ENCODE data around the gene TTC39C. TPM values are rescaled to one million over a fixed set of nuclear protein-coding genes. Genes with fewer than 3 reads are reported as not detected.

The TTC39C gene
- total RNA-seq, 2 experiments from 2014 or later = 48.9 to 49.0 TPM

GRCh38 chr18:24043403-24043802 lies 28.8 kb downstream of the TTC39C start:
- no peaks in the 10 kb centered on the region for H3K36me3 Mint-ChIP-seq
- intact Hi-C loops (cut with micrococcal nuclease) = no loop called here
- H3K27me3 Mint-ChIP-seq = no peaks in the 10 kb centered on the region
- no peaks in the 10 kb centered on the region for H3K9me3 Mint-ChIP-seq
- peaks cover 69% of the 10 kb centered on the region for H3K4me1 Mint-ChIP-seq (ENCODE audit: low read depth)
- no peak overlapping the region for H3K27ac Mint-ChIP-seq
- H3K4me3 Mint-ChIP-seq = no peak overlapping the region
- DNase-seq = no peak
- POLR2A ChIA-PET = interaction anchor here (1.1 kb wide), 1 partner anchor 12 kb away, joined by 3 read pairs; no protein-coding TSS in a partner anchor
- CTCF ChIA-PET = interaction anchor here (0.7 to 1.1 kb wide), 2 partner anchors 124 to 299 kb away, joined by 3 to 4 read pairs; no protein-coding TSS in a partner anchor

GRCh38 chr18:24048261-24048660 lies 33.7 kb downstream of the TTC39C start:
- peaks cover 67% of the 10 kb centered on the region for H3K4me1 Mint-ChIP-seq (ENCODE audit: low read depth)
- no peaks in the 10 kb centered on the region for H3K27me3 Mint-ChIP-seq
- H3K27ac Mint-ChIP-seq = no peak overlapping the region
- intact Hi-C loops (cut with micrococcal nuclease) = loop anchor here (2.0 kb wide), 1 partner anchor 15 kb away; no protein-coding TSS in a partner anchor
- no peak overlapping the region for H3K4me3 Mint-ChIP-seq
- DNase-seq = no peak
- H3K9me3 Mint-ChIP-seq = no peaks in the 10 kb centered on the region
- CTCF ChIA-PET = no interaction called here
- POLR2A ChIA-PET = no interaction called here
- no peaks in the 10 kb centered on the region for H3K36me3 Mint-ChIP-seq

- Mint-ChIP-seq H3K27ac (peak overlapping the region; percentile 65), H3K27me3 (no peaks in the 10 kb centered on the region), H3K9me3 (no peaks in the 10 kb centered on the region), H3K4me1 (ENCODE audit: low read depth) (peaks cover 67% of the 10 kb centered on the region), H3K36me3 (no peaks in the 10 kb centered on the region), H3K4me3 (no peak overlapping the region)
- no peak for DNase-seq
- ChIA-PET CTCF (no interaction called here), POLR2A (no interaction called here)
- intact Hi-C loops (cut with micrococcal nuclease) = loop anchor here (2.0 kb wide), 1 partner anchor 16 kb away; no protein-coding TSS in a partner anchor
These were observed 34.6 kb downstream of the TTC39C start for GRCh38 chr18:24049142-24049541.

GRCh38 chr18:24051031-24051947 lies 36.7 kb downstream of the TTC39C start:
- POLR2A ChIA-PET = interaction anchor here (1.1 kb wide), 2 partner anchors 10 to 30 kb away, joined by 3 read pairs; no protein-coding TSS in a partner anchor
- Mint-ChIP-seq H3K9me3 (no peaks in the 10 kb centered on the region), H3K4me3 (peak overlapping the region; percentile 36), H3K36me3 (no peaks in the 10 kb centered on the region), H3K4me1 (ENCODE audit: low read depth) (peaks cover 78% of the 10 kb centered on the region), H3K27me3 (no peaks in the 10 kb centered on the region), H3K27ac (peak overlapping the region; percentile 88)
- no peak for DNase-seq
- CTCF ChIA-PET = interaction anchor here (0.9 kb wide), 1 partner anchor 31 kb away, joined by 3 read pairs; no protein-coding TSS in a partner anchor
- intact Hi-C loops (cut with micrococcal nuclease) = no loop called here

GRCh38 chr18:24052053-24052452 lies 37.5 kb downstream of the TTC39C start:
- no peaks in the 10 kb centered on the region for H3K9me3 Mint-ChIP-seq
- H3K27ac Mint-ChIP-seq = peak overlapping the region; percentile 88
- ChIA-PET POLR2A (no interaction called here), CTCF (interaction anchor here (0.9 kb wide), 1 partner anchor 30 kb away, joined by 3 read pairs; no protein-coding TSS in a partner anchor)
- H3K27me3 Mint-ChIP-seq = no peaks in the 10 kb centered on the region
- H3K4me3 Mint-ChIP-seq = no peak overlapping the region
- intact Hi-C loops (cut with micrococcal nuclease) = no loop called here
- no peaks in the 10 kb centered on the region for H3K36me3 Mint-ChIP-seq
- peaks cover 84% of the 10 kb centered on the region for H3K4me1 Mint-ChIP-seq (ENCODE audit: low read depth)
- no peak for DNase-seq

GRCh38 chr18:24053211-24053610 lies 38.7 kb downstream of the TTC39C start:
- intact Hi-C loops (cut with micrococcal nuclease) = no loop called here
- Mint-ChIP-seq H3K4me3 (no peak overlapping the region), H3K9me3 (peaks cover 3% of the 10 kb centered on the region), H3K27ac (peak overlapping the region; percentile 20), H3K27me3 (no peaks in the 10 kb centered on the region), H3K36me3 (peaks cover 7% of the 10 kb centered on the region), H3K4me1 (ENCODE audit: low read depth) (peaks cover 86% of the 10 kb centered on the region)
- POLR2A ChIA-PET = interaction anchor here (1.0 to 1.2 kb wide), 2 partner anchors 20 to 34 kb away, joined by 3 read pairs; no protein-coding TSS in a partner anchor
- DNase-seq = no peak
- CTCF ChIA-PET = interaction anchor here (1.0 to 1.2 kb wide), 2 partner anchors 88 to 110 kb away, joined by 3 to 4 read pairs; no protein-coding TSS in a partner anchor

GRCh38 chr18:24054130-24054529 lies 39.6 kb downstream of the TTC39C start:
- peak; percentile 60 for DNase-seq
- no peak overlapping the region for H3K4me3 Mint-ChIP-seq
- CTCF ChIA-PET = interaction anchor here (0.8 to 2.2 kb wide), 3 partner anchors 11 to 89 kb away, joined by 4 to 6 read pairs (median 4); no protein-coding TSS in a partner anchor
- H3K27me3 Mint-ChIP-seq = no peaks in the 10 kb centered on the region
- H3K4me1 Mint-ChIP-seq (ENCODE audit: low read depth) = peaks cover 80% of the 10 kb centered on the region
- intact Hi-C loops (cut with micrococcal nuclease) = loop anchor here (1.0 to 2.0 kb wide), 3 partner anchors 35 to 225 kb away; no protein-coding TSS in a partner anchor
- POLR2A ChIA-PET = interaction anchor here (1.0 to 2.4 kb wide), 4 partner anchors 21 to 39 kb away, joined by 3 to 15 read pairs (median 5); no protein-coding TSS in a partner anchor
- H3K9me3 Mint-ChIP-seq = peaks cover 3% of the 10 kb centered on the region
- H3K36me3 Mint-ChIP-seq = peaks cover 7% of the 10 kb centered on the region
- H3K27ac Mint-ChIP-seq = peak overlapping the region; percentile 20

GRCh38 chr18:24055009-24055804 lies 40.7 kb downstream of the TTC39C start:
- intact Hi-C loops (cut with micrococcal nuclease) = loop anchor here (1.0 to 2.0 kb wide), 4 partner anchors 8 to 226 kb away; no protein-coding TSS in a partner anchor
- CTCF ChIA-PET = interaction anchor here (0.7 to 2.2 kb wide), 7 partner anchors 10 to 556 kb away, joined by 3 to 9 read pairs (median 4); no protein-coding TSS in a partner anchor

GRCh38 chr18:24055878-24056277 lies 41.3 kb downstream of the TTC39C start:
- Mint-ChIP-seq H3K9me3 (peaks cover 3% of the 10 kb centered on the region), H3K36me3 (peaks cover 8% of the 10 kb centered on the region), H3K4me1 (ENCODE audit: low read depth) (peaks cover 76% of the 10 kb centered on the region), H3K27ac (peak overlapping the region; percentile 53), H3K4me3 (no peak overlapping the region), H3K27me3 (no peaks in the 10 kb centered on the region)
- DNase-seq = no peak
- ChIA-PET POLR2A (interaction anchor here (0.6 to 2.4 kb wide), 10 partner anchors 13 to 217 kb away, joined by 3 to 15 read pairs (median 3); partner anchors contain the start of gene TTC39C), CTCF (interaction anchor here (0.7 to 2.2 kb wide), 5 partner anchors 9 to 134 kb away, joined by 3 to 9 read pairs (median 4); no protein-coding TSS in a partner anchor)
- intact Hi-C loops (cut with micrococcal nuclease) = loop anchor here (1.0 to 2.0 kb wide), 4 partner anchors 7 to 227 kb away; no protein-coding TSS in a partner anchor

More at GRCh38 chr18:24055009-24055804, 40.7 kb downstream of the TTC39C start:
- H3K27ac Mint-ChIP-seq = peak overlapping the region; percentile 79
- peaks cover 8% of the 10 kb centered on the region for H3K36me3 Mint-ChIP-seq
- POLR2A ChIA-PET = interaction anchor here (0.6 to 2.4 kb wide), 11 partner anchors 12 to 217 kb away, joined by 3 to 15 read pairs (median 3); partner anchors contain the start of gene TTC39C
- peak overlapping the region; percentile 14 for H3K4me3 Mint-ChIP-seq
- peaks cover 80% of the 10 kb centered on the region for H3K4me1 Mint-ChIP-seq (ENCODE audit: low read depth)
- peaks cover 3% of the 10 kb centered on the region for H3K9me3 Mint-ChIP-seq
- no peaks in the 10 kb centered on the region for H3K27me3 Mint-ChIP-seq
- no peak for DNase-seq

GRCh38 chr18:24056506-24056905 lies 42.0 kb downstream of the TTC39C start:
- CTCF ChIA-PET = interaction anchor here (1.9 kb wide), 1 partner anchor 20 kb away, joined by 9 read pairs; no protein-coding TSS in a partner anchor
- no peaks in the 10 kb centered on the region for H3K27me3 Mint-ChIP-seq
- peaks cover 73% of the 10 kb centered on the region for H3K4me1 Mint-ChIP-seq (ENCODE audit: low read depth)
- intact Hi-C loops (cut with micrococcal nuclease) = no loop called here
- peaks cover 3% of the 10 kb centered on the region for H3K9me3 Mint-ChIP-seq
- no peak overlapping the region for H3K27ac Mint-ChIP-seq
- peaks cover 10% of the 10 kb centered on the region for H3K36me3 Mint-ChIP-seq
- POLR2A ChIA-PET = interaction anchor here (0.7 to 2.4 kb wide), 3 partner anchors 19 to 63 kb away, joined by 3 to 15 read pairs (median 5); partner anchors contain the start of gene TTC39C
- H3K4me3 Mint-ChIP-seq = no peak overlapping the region
- DNase-seq = no peak

GRCh38 chr18:24057804-24058203 lies 43.2 kb downstream of the TTC39C start:
- peak overlapping the region; percentile 19 for H3K27ac Mint-ChIP-seq
- H3K4me1 Mint-ChIP-seq (ENCODE audit: low read depth) = peaks cover 73% of the 10 kb centered on the region
- H3K27me3 Mint-ChIP-seq = no peaks in the 10 kb centered on the region
- peaks cover 10% of the 10 kb centered on the region for H3K36me3 Mint-ChIP-seq
- intact Hi-C loops (cut with micrococcal nuclease) = no loop called here
- no peak for DNase-seq
- peaks cover 3% of the 10 kb centered on the region for H3K9me3 Mint-ChIP-seq
- ChIA-PET POLR2A (no interaction called here), CTCF (no interaction called here)
- H3K4me3 Mint-ChIP-seq = no peak overlapping the region

All from activated CD4-positive, alpha-beta memory T cell treated with anti-CD3 and anti-CD28 coated beads for 36 hours (primary cell).